AG04450 (cell line): Measurements from ENCODE around the gene TPST1. TPM values are rescaled to one million over a fixed set of nuclear protein-coding genes. Genes with fewer than 3 reads are reported as not detected.
A peak's percentile ranks its signal among the peaks of the same experiment; 100 is the strongest.
"Not testable (repeated sequence)": the region's sequence is repeated elsewhere in the genome, so short reads cannot be mapped to it uniquely, and the experiment has no call there.

ENCODE experiments used
- CTCF ChIA-PET: fragments of 300-600, 350-600 bp; formaldehyde crosslinking; extraction: SDS; loops from one replicate; lab custom pipeline; 2022; ENCODE audit warnings: antibody characterized with exemption, inconsistent platforms; lab: Charles Lee
- POLR2A ChIA-PET: fragments of 350-600 bp; formaldehyde crosslinking; extraction: SDS; loops from one replicate; lab custom pipeline; 2021; ENCODE audit warnings: antibody characterized with exemption, inconsistent platforms; lab: Yijun Ruan, JAX
- DNase-seq: peaks from one replicate; pipeline ENCODE4 v3.0.0-alpha.2; 2011; ENCODE audit warnings: low read depth, low spot score
- H3K27ac ChIP-seq: one replicate; pipeline ENCODE4 v1.5.1; 2012; ENCODE audit warnings: low read depth, low read length, control low read depth
- H3K27me3 ChIP-seq: one replicate; pipeline ENCODE4 v1.6.0; 2012; ENCODE audit warnings: low read length; ENCODE audit not compliant: control insufficient read depth, insufficient read depth
- H3K4me3 ChIP-seq: 2 replicates; pipeline ENCODE4 v1.5.1; 2011; ENCODE audit warnings: mild to moderate bottlenecking, low read depth, low read length, control low read depth
- H3K9me3 ChIP-seq: 2 replicates; pipeline ENCODE4 v1.5.1; 2012; ENCODE audit warnings: low read length; ENCODE audit not compliant: control insufficient read depth, insufficient read depth
- CTCF ChIP-seq: IDR thresholded peaks from 2 replicates; pipeline ENCODE4 v1.5.1; 2011; ENCODE audit warnings: low read depth, low read length, control low read depth, inconsistent platforms
- polyA minus RNA-seq: library from RNA; depleted of rRNA, polyadenylated mRNA; stranded (reverse); fragments of >200 nt; gene quantifications from 2 replicates; pipeline ENCODE4 v1.2.3, GENCODE V29; 2011; rRNA and poly(A)+ RNA removed
- polyA plus RNA-seq: library from polyadenylated mRNA; depleted of rRNA; stranded (reverse); fragments of >200 nt; gene quantifications from 2 replicates; pipeline ENCODE4 v1.2.3, GENCODE V29; 2011; rRNA removed

Gene TPST1
- polyA plus RNA-seq (119 and 129 TPM in 2 replicates), polyA minus RNA-seq (171 and 190 TPM in 2 replicates)

- H3K27me3 ChIP-seq: no peaks in the 10 kb centered on the region
- POLR2A ChIA-PET: interaction anchor here (0.6 to 1.5 kb wide), 8 partner anchors 35 to 172 kb away, joined by 3 to 10 read pairs (median 4); no protein-coding TSS in a partner anchor
- peak; percentile 59 for DNase-seq
- H3K27ac ChIP-seq: no peak within 1 kb of the TSS
- H3K4me3 ChIP-seq: peak within 1 kb of the TSS; percentile 96
- peak; percentile 34; the same call in 1 of the 2 replicates for TF ChIP-seq CTCF
- no peaks in the 10 kb centered on the region; the same call in 1 of the 2 replicates for H3K9me3 ChIP-seq
- CTCF ChIA-PET: interaction anchor here (0.7 to 1.2 kb wide), 8 partner anchors 21 to 543 kb away, joined by 3 to 9 read pairs (median 3); no protein-coding TSS in a partner anchor
Measured at GRCh38 chr7:66204822-66205740, at the start of gene TPST1. TSS of gene TPST1 (plus strand) at chr7:66205334. CDS start at chr7:66240426, 35,092 bp downstream.

GRCh38 chr7:66156035-66156434 lies 49.1 kb upstream of the TPST1 start:
- POLR2A ChIA-PET: not testable (repeated sequence)

GRCh38 chr7:66157060-66157459 lies 48.1 kb upstream of the TPST1 start:
- POLR2A ChIA-PET: no interaction called here
- no peak overlapping the region for H3K27ac ChIP-seq
- CTCF ChIA-PET: no interaction called here
- H3K27me3 ChIP-seq: no peaks in the 10 kb centered on the region
- H3K4me3 ChIP-seq: no peak overlapping the region
- TF ChIP-seq CTCF: no peak
- peaks cover 11% of the 10 kb centered on the region for H3K9me3 ChIP-seq
- no peak for DNase-seq

More at GRCh38 chr7:66156035-66156434, 49.1 kb upstream of the TPST1 start:
- peaks cover 11% of the 10 kb centered on the region for H3K9me3 ChIP-seq
- CTCF ChIA-PET, H3K27me3 ChIP-seq, H3K4me3 ChIP-seq, H3K27ac ChIP-seq, DNase-seq: not testable (repeated sequence)

- POLR2A ChIA-PET: no interaction called here
- no peaks in the 10 kb centered on the region for H3K27me3 ChIP-seq
- CTCF ChIA-PET: no interaction called here
- peaks cover 11% of the 10 kb centered on the region for H3K9me3 ChIP-seq
- TF ChIP-seq CTCF: no peak
- H3K27ac ChIP-seq: no peak overlapping the region
- H3K4me3 ChIP-seq: no peak overlapping the region
- no peak for DNase-seq
Measured at GRCh38 chr7:66162622-66163021, 42.5 kb upstream of the TPST1 start.

GRCh38 chr7:66163186-66163610 lies 41.9 kb upstream of the TPST1 start:
- ChIA-PET POLR2A (no interaction called here), CTCF (interaction anchor here (0.5 kb wide), 1 partner anchor 134 kb away, joined by 3 read pairs; no protein-coding TSS in a partner anchor)
- no peak for DNase-seq
- Histone ChIP-seq H3K4me3 (no peak overlapping the region), H3K9me3 (peaks cover 11% of the 10 kb centered on the region), H3K27me3 (no peaks in the 10 kb centered on the region), H3K27ac (no peak overlapping the region)
- TF ChIP-seq CTCF: no peak
